Panc1 (cell line): ENCODE results near the gene RAB6B.

ENCODE experiments used
- CTCF ChIP-seq: fragments of 450-650 bp; IDR thresholded peaks from 2 replicates; pipeline ENCODE4 v1.5.1; 2017; ENCODE audit warnings: mild to moderate bottlenecking
- POLR2AphosphoS5 ChIP-seq: IDR thresholded peaks from 2 replicates; pipeline ENCODE4 v1.6.1; 2012; ENCODE audit warnings: mild to moderate bottlenecking, low read depth, low read length, moderate library complexity
- REST ChIP-seq, 2 experiments: IDR thresholded peaks; 2 replicates each; pipeline ENCODE4 v1.6.1; 2011 to 2012; ENCODE audit warnings: low read depth in 2 of 2, control low read depth in 1 of 2, low read length in 1 of 2, mild to moderate bottlenecking in 1 of 2, moderate library complexity in 1 of 2; ENCODE audit not compliant: insufficient read depth in 1 of 2
- SIN3A ChIP-seq: IDR thresholded peaks from 2 replicates; pipeline ENCODE4 v1.6.1; 2012; ENCODE audit warnings: low read depth, mild to moderate bottlenecking, low read length, moderate library complexity, borderline replicate concordance; ENCODE audit not compliant: insufficient read depth
- TCF7L2 ChIP-seq: IDR thresholded peaks from 2 replicates; pipeline ENCODE4 v1.6.1; 2011; ENCODE audit warnings: mild to moderate bottlenecking, low read depth, low read length, inconsistent platforms

GRCh38 chr3:133901083-133901482 is 5.4 kb upstream of the RAB6B start:
- no peak for TF ChIP-seq POLR2AphosphoS5
- 0 out of 2 replicates have a peak, but pooled peaks have one; percentile 28 for TF ChIP-seq CTCF
- TF ChIP-seq TCF7L2: no peak
- TF ChIP-seq SIN3A: no peak
- TF ChIP-seq REST (IDR thresholded peaks at IDR 0.05; ENCODE audit: insufficient read depth in 1 of 2, low read depth in 2 of 2, low read length in 1 of 2): no peak
